H9 (cell line): Measurements from ENCODE around the gene COL5A2. TPM values are rescaled to one million over a fixed set of nuclear protein-coding genes. Genes with fewer than 3 reads are reported as not detected.

Experiments
- DNase-seq: peaks from one replicate; pipeline ENCODE4 v3.0.0-alpha.2; 2017
- H2AFZ ChIP-seq: one replicate; pipeline ENCODE4 v1.6.1; 2013; ENCODE audit warnings: mild to moderate bottlenecking, low read length, control low read depth, moderate library complexity
- H2AK5ac ChIP-seq: 2 replicates; pipeline ENCODE4 v1.6.1; 2013; ENCODE audit warnings: low read length, control low read depth, mixed read lengths; ENCODE audit not compliant: insufficient read length
- H2BK120ac ChIP-seq: one replicate; pipeline ENCODE4 v1.6.1; 2013; ENCODE audit warnings: low read depth, mild to moderate bottlenecking, low read length, control low read depth, inconsistent platforms; ENCODE audit not compliant: poor library complexity, severe bottlenecking
- H2BK12ac ChIP-seq: 2 replicates; pipeline ENCODE4 v1.6.1; 2013; ENCODE audit warnings: low read length, control low read depth, mixed read lengths, low read depth; ENCODE audit not compliant: insufficient read length
- H2BK15ac ChIP-seq: 2 replicates; pipeline ENCODE4 v1.6.1; 2013; ENCODE audit warnings: low read depth, low read length, control low read depth
- H2BK20ac ChIP-seq: one replicate; pipeline ENCODE4 v1.6.1; 2013; ENCODE audit warnings: low read depth, mild to moderate bottlenecking, low read length, control low read depth, inconsistent platforms; ENCODE audit not compliant: poor library complexity, severe bottlenecking
- H2BK5ac ChIP-seq: 2 replicates; pipeline ENCODE4 v1.6.1; 2013; ENCODE audit warnings: low read length, control low read depth, mixed read lengths; ENCODE audit not compliant: insufficient read length
- H3K14ac ChIP-seq: 2 replicates; pipeline ENCODE4 v1.6.1; 2013; ENCODE audit warnings: low read length, control low read depth; ENCODE audit not compliant: insufficient read depth
- H3K18ac ChIP-seq: 2 replicates; pipeline ENCODE4 v1.6.1; 2013; ENCODE audit warnings: low read depth, mild to moderate bottlenecking, mixed read lengths, low read length, control low read depth; ENCODE audit not compliant: insufficient read length
- H3K23ac ChIP-seq: 2 replicates; pipeline ENCODE4 v1.6.1; 2013; ENCODE audit warnings: low read length, control low read depth, mixed read lengths, low read depth; ENCODE audit not compliant: insufficient read length
- H3K23me2 ChIP-seq: 2 replicates; pipeline ENCODE4 v1.6.1; 2013; ENCODE audit warnings: low read depth, mild to moderate bottlenecking, mixed read lengths, low read length, control low read depth; ENCODE audit not compliant: insufficient read length, poor library complexity, severe bottlenecking
- H3K27ac ChIP-seq: 2 replicates; pipeline ENCODE4 v1.5.1; 2013; ENCODE audit warnings: low read length, control low read depth, mixed read lengths, low read depth; ENCODE audit not compliant: insufficient read length
- H3K27me3 ChIP-seq: 2 replicates; pipeline ENCODE4 v1.6.1; 2013; ENCODE audit warnings: low read length, control low read depth, inconsistent platforms; ENCODE audit not compliant: insufficient read depth
- H3K4ac ChIP-seq: 2 replicates; pipeline ENCODE4 v1.6.1; 2013; ENCODE audit warnings: low read depth, mild to moderate bottlenecking, control low read depth, inconsistent platforms, low read length, moderate library complexity
- H3K4me1 ChIP-seq: 2 replicates; pipeline ENCODE4 v1.6.1; 2013; ENCODE audit warnings: low read length, control low read depth, inconsistent platforms; ENCODE audit not compliant: insufficient read depth
- H3K4me2 ChIP-seq: 2 replicates; pipeline ENCODE4 v1.6.1; 2013; ENCODE audit warnings: low read length, control low read depth, mixed read lengths; ENCODE audit not compliant: insufficient read length, insufficient read depth
- H3K56ac ChIP-seq: 2 replicates; pipeline ENCODE4 v1.6.1; 2013; ENCODE audit warnings: low read depth, mild to moderate bottlenecking, mixed read lengths, low read length, control low read depth; ENCODE audit not compliant: insufficient read length
- H3K79me1 ChIP-seq: 2 replicates; pipeline ENCODE4 v1.6.1; 2013; ENCODE audit warnings: low read depth, mild to moderate bottlenecking, moderate library complexity, low read length, control low read depth, inconsistent platforms; ENCODE audit not compliant: insufficient read depth, poor library complexity, severe bottlenecking
- H3K79me2 ChIP-seq: 2 replicates; pipeline ENCODE4 v1.6.1; 2013; ENCODE audit warnings: low read length, control low read depth, inconsistent platforms; ENCODE audit not compliant: insufficient read depth
- H3K9ac ChIP-seq: 2 replicates; pipeline ENCODE4 v1.6.1; 2013; ENCODE audit warnings: low read length, control low read depth, mixed read lengths; ENCODE audit not compliant: insufficient read length; ENCODE audit errors: extremely low read depth
- H3K9me3 ChIP-seq: one replicate; pipeline ENCODE4 v1.6.1; 2013; ENCODE audit warnings: low read depth, low read length, inconsistent platforms; ENCODE audit not compliant: control insufficient read depth
- H3T11ph ChIP-seq: one replicate; pipeline ENCODE4 v1.6.1; 2013; ENCODE audit warnings: mild to moderate bottlenecking, low read length, control low read depth, inconsistent platforms
- H4K20me1 ChIP-seq: one replicate; pipeline ENCODE4 v1.6.1; 2013; ENCODE audit not compliant: control insufficient read depth, insufficient read length, insufficient read depth
- H4K5ac ChIP-seq: 2 replicates; pipeline ENCODE4 v1.6.1; 2013; ENCODE audit warnings: low read depth, mild to moderate bottlenecking, mixed read lengths, low read length, control low read depth; ENCODE audit not compliant: insufficient read length
- H4K8ac ChIP-seq: replicated peaks from 2 replicates; pipeline ENCODE4 v1.6.1; 2013; ENCODE audit warnings: low read length, control low read depth, mixed read lengths, low read depth; ENCODE audit not compliant: insufficient read length
- H4K91ac ChIP-seq: 2 replicates; pipeline ENCODE4 v1.6.1; 2013; ENCODE audit warnings: low read depth, mild to moderate bottlenecking, moderate library complexity, mixed read lengths, low read length, control low read depth; ENCODE audit not compliant: insufficient read length
- H3K27ac Mint-ChIP-seq, 3 experiments: 2 replicates in 2 of 3; 3 replicates in 1 of 3; pipeline ENCODE4 v1.8.0; 2020 to 2021; ENCODE audit warnings: mixed read lengths in 3 of 3, mild to moderate bottlenecking in 1 of 3, moderate library complexity in 1 of 3
- H3K27me3 Mint-ChIP-seq: 2 replicates; pipeline ENCODE4 v1.8.0; 2021; ENCODE audit warnings: low read depth, mild to moderate bottlenecking, moderate library complexity, mixed read lengths
- H3K36me3 Mint-ChIP-seq, 3 experiments: 2 replicates in 2 of 3; 3 replicates in 1 of 3; pipeline ENCODE4 v1.8.0; 2020 to 2021; ENCODE audit warnings: low read depth in 3 of 3, mixed read lengths in 3 of 3; ENCODE audit not compliant: insufficient read depth in 1 of 3
- H3K4me1 Mint-ChIP-seq, 2 experiments: 2 replicates each; pipeline ENCODE4 v1.8.0; 2020; ENCODE audit warnings: mixed read lengths in 2 of 2
- H3K4me3 Mint-ChIP-seq, 2 experiments: 2 replicates in 1 of 2; 3 replicates in 1 of 2; pipeline ENCODE4 v1.8.0; 2020 to 2021; ENCODE audit warnings: mild to moderate bottlenecking in 2 of 2, mixed read lengths in 2 of 2, moderate library complexity in 1 of 2
- H3K9me3 Mint-ChIP-seq, 2 experiments: 2 replicates in 1 of 2; 3 replicates in 1 of 2; pipeline ENCODE4 v1.8.0; 2020; ENCODE audit warnings: mild to moderate bottlenecking in 2 of 2, mixed read lengths in 2 of 2, moderate library complexity in 1 of 2
- WGBS: extraction: QIAGEN DNeasy Blood & Tissue Kit; methylation state at CpG from one replicate; pipeline ENCODE4 v1.1.7; 2013; ENCODE audit warnings: missing lambda C conversion rate, low lambda C conversion rate, mixed read lengths; ENCODE audit not compliant: insufficient read length; ENCODE audit errors: extremely low coverage; 5-methylcytosine and 5-hydroxymethylcytosine counted together
- total RNA-seq: library from RNA; stranded (reverse); gene quantifications from 2 replicates; pipeline ENCODE4 v1.2.1, GENCODE V29; 2021
- TF ChIP-seq, protein P1 (sequence below): fragments of 200-600 bp; sonication (generic); conservative IDR thresholded peaks from 3 replicates; pipeline ENCODE4 v1.8.0; 2021; ENCODE audit warnings: antibody characterized with exemption, mild to moderate bottlenecking

Gene COL5A2
- total RNA-seq, 1 experiment from 2014 or later, result 10.5 TPM

DNA sequence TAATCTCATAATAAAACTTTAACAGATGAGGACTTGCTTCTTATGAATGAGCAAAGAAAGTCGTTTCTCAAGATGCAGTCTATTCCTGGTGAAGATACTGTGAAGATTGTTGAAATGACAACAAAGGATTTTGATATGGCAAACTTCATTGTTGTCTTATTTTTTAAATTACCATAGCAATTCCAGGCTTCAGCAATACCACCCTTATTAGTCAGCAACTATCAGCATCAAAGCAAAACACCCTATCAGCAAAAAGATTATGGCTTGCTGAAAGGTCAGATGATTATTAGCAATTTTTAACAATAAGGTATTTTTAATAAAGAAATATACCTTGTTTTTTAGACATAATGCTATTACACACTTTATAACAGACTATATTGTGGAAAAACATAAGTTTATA, 88.3 kb downstream of the COL5A2 start:
- Histone ChIP-seq H3K27ac (no peak overlapping the region), H2AK5ac (no peak overlapping the region), H4K20me1 (no peaks in the 10 kb centered on the region), H4K8ac (no peak overlapping the region), H3K9me3 (no peaks in the 10 kb centered on the region), H3K4me1 (no peaks in the 10 kb centered on the region), H3K56ac (no peak overlapping the region), H4K91ac (no peak overlapping the region), H3K9ac (no peak overlapping the region), H2BK5ac (no peak overlapping the region), H2BK120ac (no peak overlapping the region), H3K27me3 (no peaks in the 10 kb centered on the region), H2BK20ac (no peak overlapping the region), H2BK12ac (no peak overlapping the region), H3K23ac (no peak overlapping the region), H3K79me2 (no peaks in the 10 kb centered on the region), H3K4ac (no peak overlapping the region), H3K4me2 (no peak overlapping the region), H2BK15ac (no peak overlapping the region), H3K18ac (no peak overlapping the region), H3T11ph (no peak overlapping the region), H3K14ac (no peak overlapping the region), H4K5ac (no peak overlapping the region), H2AFZ (no peak overlapping the region), H3K79me1 (no peaks in the 10 kb centered on the region), H3K23me2 (no peaks in the 10 kb centered on the region)
- Mint-ChIP-seq H3K4me1 (no peaks in the 10 kb centered on the region), H3K9me3 (no peaks in the 10 kb centered on the region), H3K4me3 (no peak overlapping the region), H3K27me3 (no peaks in the 10 kb centered on the region), H3K27ac (no peak overlapping the region), H3K36me3 (no peaks in the 10 kb centered on the region)
- WGBS, result no CpG with 5 or more reads among the region's 1 CpG
- DNase-seq, result no peak
- TF ChIP-seq, protein P1, sequence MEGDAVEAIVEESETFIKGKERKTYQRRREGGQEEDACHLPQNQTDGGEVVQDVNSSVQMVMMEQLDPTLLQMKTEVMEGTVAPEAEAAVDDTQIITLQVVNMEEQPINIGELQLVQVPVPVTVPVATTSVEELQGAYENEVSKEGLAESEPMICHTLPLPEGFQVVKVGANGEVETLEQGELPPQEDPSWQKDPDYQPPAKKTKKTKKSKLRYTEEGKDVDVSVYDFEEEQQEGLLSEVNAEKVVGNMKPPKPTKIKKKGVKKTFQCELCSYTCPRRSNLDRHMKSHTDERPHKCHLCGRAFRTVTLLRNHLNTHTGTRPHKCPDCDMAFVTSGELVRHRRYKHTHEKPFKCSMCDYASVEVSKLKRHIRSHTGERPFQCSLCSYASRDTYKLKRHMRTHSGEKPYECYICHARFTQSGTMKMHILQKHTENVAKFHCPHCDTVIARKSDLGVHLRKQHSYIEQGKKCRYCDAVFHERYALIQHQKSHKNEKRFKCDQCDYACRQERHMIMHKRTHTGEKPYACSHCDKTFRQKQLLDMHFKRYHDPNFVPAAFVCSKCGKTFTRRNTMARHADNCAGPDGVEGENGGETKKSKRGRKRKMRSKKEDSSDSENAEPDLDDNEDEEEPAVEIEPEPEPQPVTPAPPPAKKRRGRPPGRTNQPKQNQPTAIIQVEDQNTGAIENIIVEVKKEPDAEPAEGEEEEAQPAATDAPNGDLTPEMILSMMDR, result no peak
